Psoas muscle (tissue), 8 donors: ENCODE data around the gene PREP. TPM values are rescaled to one million over a fixed set of nuclear protein-coding genes. Genes with fewer than 3 reads are reported as not detected.
A peak's percentile ranks its signal among the peaks of the same experiment; 100 is the strongest.

Experiments
- ATAC-seq, 4 donors: fragments of 200-7000 bp; cut with Tn5 transposase; one replicate each; pipeline ENCODE4 v1.9.1; 2020; ENCODE audit warnings: moderate library complexity in 3 of 4, mild to moderate bottlenecking in 2 of 4
- DNase-seq, 2 donors: peaks; one replicate each; pipeline ENCODE4 v3.0.0-alpha.2; 2020
- H3K27ac ChIP-seq: fragments of 200-600 bp; one replicate; pipeline ENCODE4 v1.8.0; 2022
- H3K27me3 ChIP-seq, 3 donors: fragments of 200-600 bp in 1 of 3; one replicate each; pipeline versions ENCODE4 v1.6.1 to v1.8.0; 2013 to 2022; ENCODE audit warnings: low read length in 2 of 3, mild to moderate bottlenecking in 2 of 3, moderate library complexity in 1 of 3; ENCODE audit not compliant: insufficient read depth in 3 of 3
- H3K36me3 ChIP-seq, 2 donors: fragments of 200-600 bp in 1 of 2; one replicate each; pipeline versions ENCODE4 v1.6.1 to v1.8.0; 2013 to 2022; ENCODE audit warnings: low read depth in 1 of 2, mild to moderate bottlenecking in 1 of 2, moderate library complexity in 1 of 2; ENCODE audit not compliant: insufficient read depth in 1 of 2
- H3K4me1 ChIP-seq: fragments of 200-600 bp; one replicate; pipeline ENCODE4 v1.8.0; 2022
- H3K4me3 ChIP-seq: fragments of 200-600 bp; one replicate; pipeline ENCODE4 v1.8.0; 2022; ENCODE audit warnings: mild to moderate bottlenecking
- H3K9me3 ChIP-seq: fragments of 200-600 bp; one replicate; pipeline ENCODE4 v1.8.0; 2022
- CTCF ChIP-seq: fragments of 200-600 bp; IDR thresholded peaks from one replicate; pipeline ENCODE4 v1.8.0; 2022; ENCODE audit warnings: antibody characterized with exemption
- WGBS, 3 donors: extraction: QIAGEN DNeasy Blood & Tissue Kit; methylation state at CpG; one replicate each; pipeline versions ENCODE4 v1.1.6 to v1.1.7; 2013; 5-methylcytosine and 5-hydroxymethylcytosine counted together
- intact Hi-C, 2 donors: fragments of 100-400 bp; cut with DNase I; formaldehyde crosslinking; loops; one replicate each; pipeline versions ENCODE4 v1.11.0 to v1.14.2; 2022
- polyA plus RNA-seq, 3 donors: library from polyadenylated mRNA; stranded (reverse); fragments of 200-250 nt; gene quantifications; one replicate each; pipeline ENCODE4 v1.2.3, GENCODE V29; 2013
- total RNA-seq, 4 donors: library from RNA; stranded (reverse); fragmentation: NEBNext Ultra II Directional in 2 of 4; extraction: Animal tissue kit (Norgen Biotek cat#: 25700) in 2 of 4; gene quantifications; one replicate each; pipeline versions ENCODE4 v1.2.1 to v1.2.4, GENCODE V29; 2021 to 2023
- donor health status: healthy with polysubstance abuse.
- donor health status: DM: no; HTN: no; CAD: no; lungs with moderate emphysema.
- donor health status: Bipolar disorder and iron deficiency.
- donor health status: healthy.
- donor health status: DM: yes; HTN: yes; CAD: no.
- donor health status: DM: no; HTN: no; CAD: no.
- donor health status: DM: no; HTN: no; CAD: no.
- donor health status: DM: yes; HTN: yes; CAD: no.

The PREP gene
- total and polyA plus RNA-seq, 7 donors, result 31.4 to 67.0 (median 50.1) TPM

- H3K4me1 ChIP-seq, result peaks cover 48% of the 10 kb centered on the region
- H3K27me3 ChIP-seq, result no peaks in the 10 kb centered on the region
- intact Hi-C loops, result loop anchor here (2.0 to 10.0 kb wide), 3 partner anchors 49 to 183 kb away; partner anchors contain the start of gene POPDC3 (in 2 of the 2)
- DNase-seq, result peak in 1 of 2 donors; percentile 19
- no peaks in the 10 kb centered on the region for H3K9me3 ChIP-seq
- no peak for ATAC-seq
- peak overlapping the region; percentile 68 for H3K4me3 ChIP-seq
- TF ChIP-seq CTCF, result no peak
- 89 to 93% (median 90%) methylated on average over 20 of the region's 20 CpGs for WGBS, 3 donors
- peaks cover 10 to 44% of the 10 kb centered on the region in 2 donors for H3K36me3 ChIP-seq
- peak overlapping the region; percentile 90 for H3K27ac ChIP-seq
Observed at GRCh38 chr6:105278035-105278434, 124.8 kb downstream of the PREP start.

- Histone ChIP-seq H3K4me3 (no peak overlapping the region), H3K9me3 (no peaks in the 10 kb centered on the region), H3K27ac (peak overlapping the region; percentile 90), H3K4me1 (peaks cover 48% of the 10 kb centered on the region), H3K36me3 (peaks cover 4 to 28% of the 10 kb centered on the region in 2 donors), H3K27me3 (no peaks in the 10 kb centered on the region)
- intact Hi-C loops, result loop anchor here (5.0 to 10.0 kb wide), 2 partner anchors 94 to 182 kb away; partner anchors contain the start of gene POPDC3 (in 2 of the 2)
- no peak for DNase-seq
- no peak for TF ChIP-seq CTCF
- 24 to 57% (median 38%) methylated on average over 3 of the region's 3 CpGs for WGBS, 3 donors
- peak; percentile 25 to 64 (median 44) for ATAC-seq
Observed at GRCh38 chr6:105276374-105276773, 126.5 kb downstream of the PREP start.

- H3K27me3 ChIP-seq, result no peaks in the 10 kb centered on the region
- H3K27ac ChIP-seq, result peak overlapping the region; percentile 90
- ATAC-seq (no peak), DNase-seq (no peak)
- H3K4me1 ChIP-seq, result peaks cover 44% of the 10 kb centered on the region
- no peak overlapping the region for H3K4me3 ChIP-seq
- peaks cover 4 to 19% of the 10 kb centered on the region in 2 donors for H3K36me3 ChIP-seq
- no peaks in the 10 kb centered on the region for H3K9me3 ChIP-seq
- TF ChIP-seq CTCF, result no peak
- intact Hi-C loops, result loop anchor here (5.0 to 10.0 kb wide), 2 partner anchors 93 to 181 kb away; partner anchors contain the start of gene POPDC3 (in 2 of the 2)
- WGBS, 3 donors, result 93 to 98% (median 96%) methylated on average over 2 of the region's 2 CpGs
Observed at GRCh38 chr6:105275542-105275941, 127.3 kb downstream of the PREP start.

GRCh38 chr6:105274678-105275077, 128.2 kb downstream of the PREP start:
- no peaks in the 10 kb centered on the region for H3K9me3 ChIP-seq
- peaks cover 4 to 14% of the 10 kb centered on the region in 2 donors for H3K36me3 ChIP-seq
- intact Hi-C loops, result loop anchor here (5.0 to 10.0 kb wide), 3 partner anchors 47 to 180 kb away; partner anchors contain the start of gene POPDC3 (in 2 of the 2)
- DNase-seq, result no peak
- peaks cover 44% of the 10 kb centered on the region for H3K4me1 ChIP-seq
- ATAC-seq, result peak in 3 of 4 donors; percentile 30 to 59 (median 32)
- WGBS, 3 donors, result 26 to 39% (median 31%) methylated on average over 4 of the region's 4 CpGs
- no peak for TF ChIP-seq CTCF
- peak overlapping the region; percentile 90 for H3K27ac ChIP-seq
- H3K4me3 ChIP-seq, result no peak overlapping the region
- no peaks in the 10 kb centered on the region for H3K27me3 ChIP-seq
